ENCODE measurements around the gene TRANK1. TPM values are rescaled to one million over a fixed set of nuclear protein-coding genes. Genes with fewer than 3 reads are reported as not detected.

TRANK1 gene
- total RNA-seq, 2 donors from 2014 or later, result 9.4 to 17.4 TPM

DNA sequence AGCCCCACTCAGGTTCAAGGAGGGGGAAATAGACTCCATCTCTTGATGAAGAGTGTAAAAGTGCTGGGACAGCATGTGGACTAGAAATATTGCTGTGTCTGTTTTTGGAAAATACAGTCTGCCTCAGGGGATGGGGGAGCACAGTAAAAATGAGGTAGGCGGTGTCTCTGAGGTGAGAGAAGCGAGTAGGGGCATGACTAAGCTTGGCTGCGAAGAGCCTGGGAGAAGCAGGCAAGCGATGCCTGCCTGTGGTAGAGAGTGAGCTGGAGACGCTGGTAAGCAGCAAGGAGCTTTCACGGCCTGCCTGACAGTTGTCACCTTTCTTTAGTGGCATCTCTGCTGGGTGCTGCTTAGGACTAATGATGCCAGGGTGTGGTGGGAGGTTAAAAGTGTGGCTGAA lies 131.5 kb downstream of the TRANK1 start:
- intact Hi-C loops (cut with DNase I), result no loop called here
- H3K9me3 ChIP-seq, result no peaks in the 10 kb centered on the region
- H3K4me1 ChIP-seq (replicated peaks), result no peaks in the 10 kb centered on the region
- no peak overlapping the region for H3K27ac ChIP-seq
- no peak for DNase-seq (ENCODE audit: low spot score)
- H3K27me3 ChIP-seq (replicated peaks; ENCODE audit: insufficient read depth), result no peaks in the 10 kb centered on the region
- WGBS, result 46% methylated on average over 6 of the region's 6 CpGs
- H3K36me3 ChIP-seq, result no peaks in the 10 kb centered on the region
- no peak overlapping the region for H3K4me3 ChIP-seq
- TF ChIP-seq POLR2A (IDR thresholded peaks at IDR 0.05) (no peak), POLR2AphosphoS5 (IDR thresholded peaks at IDR 0.05) (no peak), CTCF (IDR thresholded peaks at IDR 0.05) (no peak)

DNA sequence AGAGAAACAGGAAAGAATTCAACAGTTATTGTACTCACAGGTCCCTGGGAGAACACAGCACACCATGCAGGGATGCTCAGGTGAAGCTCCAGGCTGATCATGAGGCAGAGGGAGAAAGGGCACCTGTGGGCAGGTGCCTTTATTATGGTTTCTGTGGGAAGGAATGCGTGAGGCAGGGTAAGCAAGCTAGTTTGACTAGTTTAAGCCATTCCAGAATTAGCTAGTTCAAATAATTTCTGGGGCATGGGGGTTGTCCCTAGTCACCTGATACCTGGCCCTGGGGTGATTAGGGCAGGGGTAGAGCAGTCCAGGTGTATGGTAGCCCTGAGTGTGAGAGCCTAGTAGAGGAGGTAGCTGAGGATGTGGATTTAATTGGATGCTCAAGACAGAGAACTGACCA lies 132.6 kb downstream of the TRANK1 start:
- intact Hi-C loops (cut with DNase I), result no loop called here
- DNase-seq (ENCODE audit: low spot score), result no peak
- Histone ChIP-seq H3K27me3 (replicated peaks; ENCODE audit: insufficient read depth) (no peaks in the 10 kb centered on the region), H3K36me3 (no peaks in the 10 kb centered on the region), H3K27ac (no peak overlapping the region), H3K4me3 (no peak overlapping the region), H3K9me3 (no peaks in the 10 kb centered on the region), H3K4me1 (replicated peaks) (no peaks in the 10 kb centered on the region)
- TF ChIP-seq POLR2AphosphoS5 (IDR thresholded peaks at IDR 0.05) (no peak), CTCF (IDR thresholded peaks at IDR 0.05) (no peak), POLR2A (IDR thresholded peaks at IDR 0.05) (no peak)
- WGBS, result 67% methylated on average over 1 of the region's 1 CpG

GRCh38 chr3:36811768-36812167 lies 133.1 kb downstream of the TRANK1 start:
- H3K9me3 ChIP-seq, result no peaks in the 10 kb centered on the region
- no peak for DNase-seq (ENCODE audit: low spot score)
- no peak overlapping the region for H3K4me3 ChIP-seq
- no peaks in the 10 kb centered on the region for H3K36me3 ChIP-seq
- intact Hi-C loops (cut with DNase I), result no loop called here
- no peak overlapping the region for H3K27ac ChIP-seq
- WGBS, result 93% methylated on average over 2 of the region's 2 CpGs
- no peaks in the 10 kb centered on the region for H3K27me3 ChIP-seq (replicated peaks; ENCODE audit: insufficient read depth)
- TF ChIP-seq POLR2A (IDR thresholded peaks at IDR 0.05), result no peak
- no peak for TF ChIP-seq CTCF (IDR thresholded peaks at IDR 0.05)
- TF ChIP-seq POLR2AphosphoS5 (IDR thresholded peaks at IDR 0.05), result no peak
- no peaks in the 10 kb centered on the region for H3K4me1 ChIP-seq (replicated peaks)

DNA sequence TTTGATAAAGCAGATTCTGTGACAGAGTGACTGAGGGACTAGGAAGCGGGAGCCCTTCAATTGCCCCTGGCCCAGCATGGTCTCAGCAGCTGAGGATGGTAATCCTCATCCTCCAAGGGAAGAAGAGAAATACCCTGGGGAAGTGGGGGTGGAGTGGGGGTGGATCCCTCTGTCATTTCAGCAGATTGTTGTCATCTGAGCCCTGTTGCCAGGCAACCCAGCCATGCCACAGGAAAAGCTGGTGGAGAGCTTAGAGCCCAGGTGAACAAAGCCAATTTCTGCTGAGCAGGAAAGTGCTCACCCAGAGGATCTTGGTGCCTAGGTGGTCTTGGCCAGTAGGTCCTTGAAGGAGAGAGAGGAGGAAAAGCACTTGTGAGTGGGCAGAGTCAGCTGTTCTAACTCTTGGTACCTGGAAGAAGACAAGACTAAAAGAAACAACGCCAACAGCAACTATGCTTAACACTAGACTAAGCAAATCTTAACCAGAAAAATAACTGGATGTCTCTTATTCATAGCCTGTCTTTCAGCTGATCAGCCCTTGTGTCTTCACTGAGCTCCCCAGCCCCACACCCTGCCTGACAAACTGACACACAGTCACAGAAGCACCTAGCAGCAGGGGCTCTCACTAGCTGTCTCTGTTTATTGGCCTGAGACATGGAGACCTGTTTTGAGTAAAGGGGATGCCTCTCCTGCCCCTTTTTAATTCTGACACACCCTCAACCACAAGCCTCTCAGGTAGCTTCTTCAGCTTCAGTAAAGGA lies 140.4 kb downstream of the TRANK1 start:
- Histone ChIP-seq H3K9me3 (no peaks in the 10 kb centered on the region), H3K4me1 (replicated peaks) (no peaks in the 10 kb centered on the region), H3K4me3 (no peak overlapping the region), H3K27ac (no peak overlapping the region), H3K27me3 (replicated peaks; ENCODE audit: insufficient read depth) (no peaks in the 10 kb centered on the region), H3K36me3 (no peaks in the 10 kb centered on the region)
- no peak for DNase-seq (ENCODE audit: low spot score)
- intact Hi-C loops (cut with DNase I), result no loop called here
- WGBS, result 91% methylated on average over 2 of the region's 2 CpGs
- TF ChIP-seq POLR2AphosphoS5 (IDR thresholded peaks at IDR 0.05) (no peak), CTCF (IDR thresholded peaks at IDR 0.05) (no peak), POLR2A (IDR thresholded peaks at IDR 0.05) (no peak)

Data from prostate gland (tissue), 2 donors.